ENCODE measurements around the gene KRTAP4-8.

DNA sequence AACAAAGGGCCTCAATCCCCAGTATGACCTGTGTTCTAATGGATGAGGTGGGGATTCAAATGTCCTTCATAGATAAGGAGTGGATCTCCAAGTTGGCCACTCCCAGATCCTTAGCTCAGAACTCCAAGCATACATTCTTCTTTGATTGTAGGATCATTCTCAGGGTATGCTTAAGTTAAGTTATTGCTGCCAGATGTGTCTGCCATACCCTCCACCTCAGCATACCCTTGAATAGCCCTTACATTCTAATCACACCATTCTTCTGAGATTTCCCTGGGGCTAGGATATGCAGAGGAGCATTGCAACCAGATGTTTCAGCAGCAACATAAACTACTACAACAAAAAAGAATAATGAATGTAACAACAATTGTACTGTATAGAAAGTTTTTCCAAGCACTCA, 30.7 kb downstream of the KRTAP4-8 start:
- TF ChIP-seq, protein P1, sequence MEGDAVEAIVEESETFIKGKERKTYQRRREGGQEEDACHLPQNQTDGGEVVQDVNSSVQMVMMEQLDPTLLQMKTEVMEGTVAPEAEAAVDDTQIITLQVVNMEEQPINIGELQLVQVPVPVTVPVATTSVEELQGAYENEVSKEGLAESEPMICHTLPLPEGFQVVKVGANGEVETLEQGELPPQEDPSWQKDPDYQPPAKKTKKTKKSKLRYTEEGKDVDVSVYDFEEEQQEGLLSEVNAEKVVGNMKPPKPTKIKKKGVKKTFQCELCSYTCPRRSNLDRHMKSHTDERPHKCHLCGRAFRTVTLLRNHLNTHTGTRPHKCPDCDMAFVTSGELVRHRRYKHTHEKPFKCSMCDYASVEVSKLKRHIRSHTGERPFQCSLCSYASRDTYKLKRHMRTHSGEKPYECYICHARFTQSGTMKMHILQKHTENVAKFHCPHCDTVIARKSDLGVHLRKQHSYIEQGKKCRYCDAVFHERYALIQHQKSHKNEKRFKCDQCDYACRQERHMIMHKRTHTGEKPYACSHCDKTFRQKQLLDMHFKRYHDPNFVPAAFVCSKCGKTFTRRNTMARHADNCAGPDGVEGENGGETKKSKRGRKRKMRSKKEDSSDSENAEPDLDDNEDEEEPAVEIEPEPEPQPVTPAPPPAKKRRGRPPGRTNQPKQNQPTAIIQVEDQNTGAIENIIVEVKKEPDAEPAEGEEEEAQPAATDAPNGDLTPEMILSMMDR (conservative IDR thresholded peaks at IDR 0.05): no peak
- TF ChIP-seq EZH2 (IDR thresholded peaks at IDR 0.05; ENCODE audit: low read depth): no peak
